Measurements from ENCODE around the gene SRPX. TPM values are rescaled to one million over a fixed set of nuclear protein-coding genes. Genes with fewer than 3 reads are reported as not detected.

Gene SRPX
- total and polyA plus RNA-seq, 2 of the 4 experiments (the other 2 are of a cell fraction), result 35.5 to 81.5 TPM

DNA sequence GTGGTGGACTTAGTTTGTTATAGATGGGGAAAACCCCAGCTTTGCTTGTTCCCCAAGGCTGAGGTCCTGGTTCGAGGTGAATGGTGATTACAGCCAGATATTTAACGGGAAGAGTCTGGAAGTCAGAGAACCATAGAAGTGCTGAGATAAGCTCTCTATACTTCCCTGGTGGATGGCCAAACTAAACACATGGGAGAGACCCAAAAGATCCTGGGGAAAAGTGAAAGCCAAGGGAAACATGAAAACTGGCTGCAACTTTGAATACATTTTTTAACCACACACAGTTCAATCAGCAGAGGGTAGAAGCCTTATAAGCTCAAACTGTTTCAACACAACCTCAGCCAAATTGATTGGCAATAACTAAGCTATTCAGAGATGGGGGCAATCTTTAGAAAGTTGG lies 29.3 kb upstream of the SRPX start:
- WGBS, 2 experiments (ENCODE audit: extremely low coverage in 2 of 2, insufficient read length in 1 of 2), result no CpG with 5 or more reads among the region's 2 CpGs
- no peak overlapping the region for H3K27ac ChIP-seq (ENCODE audit: insufficient read depth, low read length)
- in situ Hi-C loops (cut with MboI; ENCODE audit: low sequenced_read_pairs), result no loop called here

More for the DNA sequence above, 29.3 kb upstream of the SRPX start:
- Histone ChIP-seq H3K9ac (ENCODE audit: low read depth, low read length) (no peak overlapping the region), H3K23ac (ENCODE audit: low read depth, low read length) (no peak overlapping the region), H3K18ac (ENCODE audit: low read depth, low read length) (no peak overlapping the region), H3K4me2 (ENCODE audit: low read depth, low read length) (no peak overlapping the region), H3K9me3 (ENCODE audit: control insufficient read depth, insufficient read depth, low read length) (no peaks in the 10 kb centered on the region), H3K4ac (ENCODE audit: low read depth, low read length) (no peak overlapping the region), H3K14ac (replicated peaks; ENCODE audit: low read depth, low read length) (no peak overlapping the region), H3K56ac (ENCODE audit: extremely low read depth, insufficient read depth, low read length) (no peak overlapping the region), H2BK5ac (ENCODE audit: low read depth, low read length, poor library complexity, severe bottlenecking) (no peak overlapping the region), H2AK9ac (replicated peaks; ENCODE audit: low read depth, low read length, poor library complexity) (no peak overlapping the region), H2BK120ac (ENCODE audit: low read depth, low read length) (no peak overlapping the region), H2BK20ac (ENCODE audit: low read depth, low read length) (no peak overlapping the region), H4K8ac (ENCODE audit: low read depth in 2 of 2, low read length in 2 of 2) (no peak overlapping the region), H4K5ac (ENCODE audit: low read depth, low read length) (no peak overlapping the region), H2AFZ (replicated peaks; ENCODE audit: low read length, poor library complexity) (no peak overlapping the region), H4K20me1 (ENCODE audit: insufficient read depth, low read length) (no peaks in the 10 kb centered on the region), H3K4me3 (ENCODE audit: insufficient read depth, low read depth, low read length) (no peak overlapping the region), H2AK5ac (ENCODE audit: low read depth, low read length) (no peak overlapping the region), H4K91ac (ENCODE audit: insufficient read depth, low read depth, low read length) (no peak overlapping the region), H2BK15ac (ENCODE audit: low read depth, low read length) (no peak overlapping the region), H3K4me1 (ENCODE audit: control insufficient read depth, insufficient read depth, low read length) (no peaks in the 10 kb centered on the region), H3K27me3 (ENCODE audit: control insufficient read depth, insufficient read depth, low read length) (peaks cover 6% of the 10 kb centered on the region; the same call in 1 of the 2 replicates), H3K79me1 (ENCODE audit: low read depth in 1 of 2, low read length in 2 of 2) (no peaks in the 10 kb centered on the region), H3K36me3 (ENCODE audit: control insufficient read depth, insufficient read depth, low read length) (no peaks in the 10 kb centered on the region), H3K9me1 (ENCODE audit: insufficient read depth, low read length) (no peaks in the 10 kb centered on the region)
- peak; percentile 25 for DNase-seq
- no TSS peak for BruUV-seq (replicated peaks)
- ChIA-PET CTCF (no interaction called here), POLR2A (ENCODE audit: unreplicated experiment) (no interaction called here)
- ATAC-seq (ENCODE audit: low read depth), result no peak; the same call in 1 of the 2 replicates
- TF ChIP-seq SMC3 (IDR thresholded peaks at IDR 0.05; ENCODE audit: low read depth, low read length), result no peak
- intact Hi-C loops (cut with micrococcal nuclease), result no loop called here
- dilution Hi-C loops (cut with HindIII; ENCODE audit: low sequenced_read_pairs, unreplicated experiment), result no loop called here

All from IMR-90 (cell line).